ENCODE data around the gene LEFTY1. TPM values are rescaled to one million over a fixed set of nuclear protein-coding genes. Genes with fewer than 3 reads are reported as not detected.

LEFTY1 gene
- total RNA-seq, 1 donor from 2014 or later, result not detected

GRCh38 chr1:225850370-225850769 lies 38.6 kb downstream of the LEFTY1 start:
- intact Hi-C loops (cut with micrococcal nuclease), result no loop called here
- peaks cover 54% of the 10 kb centered on the region for H3K36me3 Mint-ChIP-seq (ENCODE audit: low read depth)
- no peak overlapping the region for H3K4me3 Mint-ChIP-seq
- no peaks in the 10 kb centered on the region for H3K27me3 Mint-ChIP-seq
- no peaks in the 10 kb centered on the region for H3K9me3 Mint-ChIP-seq
- no peak for DNase-seq
- H3K4me1 Mint-ChIP-seq, result peaks cover 22% of the 10 kb centered on the region
- no peak overlapping the region for H3K27ac Mint-ChIP-seq

GRCh38 chr1:225849925-225850324 lies 39.0 kb downstream of the LEFTY1 start:
- Mint-ChIP-seq H3K27ac (no peak overlapping the region), H3K4me1 (peaks cover 22% of the 10 kb centered on the region), H3K4me3 (no peak overlapping the region), H3K27me3 (no peaks in the 10 kb centered on the region), H3K36me3 (ENCODE audit: low read depth) (peaks cover 53% of the 10 kb centered on the region), H3K9me3 (no peaks in the 10 kb centered on the region)
- intact Hi-C loops (cut with micrococcal nuclease), result no loop called here
- DNase-seq, result no peak

- no peaks in the 10 kb centered on the region for H3K27me3 Mint-ChIP-seq
- H3K36me3 Mint-ChIP-seq (ENCODE audit: low read depth), result peaks cover 42% of the 10 kb centered on the region
- DNase-seq, result no peak
- H3K27ac Mint-ChIP-seq, result no peak overlapping the region
- H3K4me1 Mint-ChIP-seq, result peaks cover 22% of the 10 kb centered on the region
- no peaks in the 10 kb centered on the region for H3K9me3 Mint-ChIP-seq
- H3K4me3 Mint-ChIP-seq, result no peak overlapping the region
- intact Hi-C loops (cut with micrococcal nuclease), result no loop called here
Observed at GRCh38 chr1:225848030-225848955, 40.7 kb downstream of the LEFTY1 start.

GRCh38 chr1:225847610-225848009 lies 41.3 kb downstream of the LEFTY1 start:
- DNase-seq, result no peak
- peaks cover 22% of the 10 kb centered on the region for H3K4me1 Mint-ChIP-seq
- no peak overlapping the region for H3K4me3 Mint-ChIP-seq
- intact Hi-C loops (cut with micrococcal nuclease), result no loop called here
- H3K27me3 Mint-ChIP-seq, result no peaks in the 10 kb centered on the region
- H3K9me3 Mint-ChIP-seq, result no peaks in the 10 kb centered on the region
- H3K27ac Mint-ChIP-seq, result no peak overlapping the region
- peaks cover 35% of the 10 kb centered on the region for H3K36me3 Mint-ChIP-seq (ENCODE audit: low read depth)

- H3K27ac Mint-ChIP-seq, result no peak overlapping the region
- H3K9me3 Mint-ChIP-seq, result no peaks in the 10 kb centered on the region
- no peaks in the 10 kb centered on the region for H3K27me3 Mint-ChIP-seq
- peaks cover 17% of the 10 kb centered on the region for H3K4me1 Mint-ChIP-seq
- intact Hi-C loops (cut with micrococcal nuclease), result no loop called here
- no peak for DNase-seq
- no peak overlapping the region for H3K4me3 Mint-ChIP-seq
- peaks cover 26% of the 10 kb centered on the region for H3K36me3 Mint-ChIP-seq (ENCODE audit: low read depth)
Observed at GRCh38 chr1:225846331-225847310, 42.3 kb downstream of the LEFTY1 start.

GRCh38 chr1:225845571-225846259 lies 43.2 kb downstream of the LEFTY1 start:
- Mint-ChIP-seq H3K4me3 (no peak overlapping the region), H3K27me3 (no peaks in the 10 kb centered on the region), H3K4me1 (peaks cover 17% of the 10 kb centered on the region), H3K27ac (no peak overlapping the region), H3K36me3 (ENCODE audit: low read depth) (peaks cover 22% of the 10 kb centered on the region), H3K9me3 (no peaks in the 10 kb centered on the region)
- intact Hi-C loops (cut with micrococcal nuclease), result no loop called here
- DNase-seq, result peak; percentile 78

- Mint-ChIP-seq H3K27ac (no peak overlapping the region), H3K4me1 (peaks cover 15% of the 10 kb centered on the region), H3K9me3 (no peaks in the 10 kb centered on the region), H3K4me3 (no peak overlapping the region), H3K36me3 (ENCODE audit: low read depth) (peaks cover 22% of the 10 kb centered on the region), H3K27me3 (no peaks in the 10 kb centered on the region)
- no peak for DNase-seq
- intact Hi-C loops (cut with micrococcal nuclease), result no loop called here
Observed at GRCh38 chr1:225845097-225845496, 43.8 kb downstream of the LEFTY1 start.

GRCh38 chr1:225844236-225845061 lies 44.5 kb downstream of the LEFTY1 start:
- DNase-seq, result no peak
- Mint-ChIP-seq H3K27me3 (no peaks in the 10 kb centered on the region), H3K9me3 (no peaks in the 10 kb centered on the region), H3K36me3 (ENCODE audit: low read depth) (peaks cover 19% of the 10 kb centered on the region), H3K27ac (no peak overlapping the region), H3K4me3 (no peak overlapping the region), H3K4me1 (peaks cover 11% of the 10 kb centered on the region)
- intact Hi-C loops (cut with micrococcal nuclease), result no loop called here

- Mint-ChIP-seq H3K4me3 (no peak overlapping the region), H3K27me3 (no peaks in the 10 kb centered on the region), H3K27ac (no peak overlapping the region), H3K4me1 (peaks cover 6% of the 10 kb centered on the region), H3K36me3 (ENCODE audit: low read depth) (peaks cover 13% of the 10 kb centered on the region), H3K9me3 (no peaks in the 10 kb centered on the region)
- intact Hi-C loops (cut with micrococcal nuclease), result no loop called here
- DNase-seq, result no peak
Observed at GRCh38 chr1:225843426-225843795, 45.5 kb downstream of the LEFTY1 start.

GRCh38 chr1:225842788-225843425 lies 46.0 kb downstream of the LEFTY1 start:
- intact Hi-C loops (cut with micrococcal nuclease), result no loop called here
- H3K27me3 Mint-ChIP-seq, result no peaks in the 10 kb centered on the region
- peaks cover 9% of the 10 kb centered on the region for H3K36me3 Mint-ChIP-seq (ENCODE audit: low read depth)
- H3K4me3 Mint-ChIP-seq, result no peak overlapping the region
- no peaks in the 10 kb centered on the region for H3K9me3 Mint-ChIP-seq
- H3K4me1 Mint-ChIP-seq, result peaks cover 2% of the 10 kb centered on the region
- H3K27ac Mint-ChIP-seq, result no peak overlapping the region
- no peak for DNase-seq

GRCh38 chr1:225842074-225842473 lies 46.9 kb downstream of the LEFTY1 start:
- Mint-ChIP-seq H3K27me3 (no peaks in the 10 kb centered on the region), H3K9me3 (no peaks in the 10 kb centered on the region), H3K36me3 (ENCODE audit: low read depth) (peaks cover 7% of the 10 kb centered on the region), H3K27ac (no peak overlapping the region), H3K4me3 (no peak overlapping the region), H3K4me1 (peaks cover 2% of the 10 kb centered on the region)
- DNase-seq, result no peak
- intact Hi-C loops (cut with micrococcal nuclease), result no loop called here

- intact Hi-C loops (cut with micrococcal nuclease), result no loop called here
- H3K9me3 Mint-ChIP-seq, result no peaks in the 10 kb centered on the region
- no peak for DNase-seq
- peaks cover 2% of the 10 kb centered on the region for H3K4me1 Mint-ChIP-seq
- H3K27me3 Mint-ChIP-seq, result no peaks in the 10 kb centered on the region
- no peak overlapping the region for H3K27ac Mint-ChIP-seq
- H3K36me3 Mint-ChIP-seq (ENCODE audit: low read depth), result no peaks in the 10 kb centered on the region
- no peak overlapping the region for H3K4me3 Mint-ChIP-seq
Observed at GRCh38 chr1:225840713-225841112, 48.2 kb downstream of the LEFTY1 start.
